ENCODE results near the gene MAST1.
"Not testable (repeated sequence)": the region's sequence is repeated elsewhere in the genome, so short reads cannot be mapped to it uniquely, and the experiment has no call there.

Gene MAST1

GRCh38 chr19:12801466-12802266 is 36.6 kb upstream of the MAST1 start, which contains the start of the genes PRDX2 and THSD8:
TSS of gene PRDX2 (minus strand) at chr19:12801800. CDS start at chr19:12801261, 539 bp downstream.
TSS of gene THSD8 (plus strand) at chr19:12802069. CDS start at chr19:12802072, 3 bp downstream.
- no peak for DNase-seq (ENCODE audit: low read depth)

GRCh38 chr19:12802267-12803106 is 35.8 kb upstream of the MAST1 start:
- no peak for DNase-seq (ENCODE audit: low read depth)
- no peak for TF ChIP-seq CTCF (IDR thresholded peaks at IDR 0.05; ENCODE audit: control insufficient read depth, insufficient read depth, low read depth, low read length, missing control alignments)
- H3K4me3 ChIP-seq (ENCODE audit: control insufficient read depth, low read depth, low read length): peak overlapping the region; percentile 86

More at GRCh38 chr19:12801466-12802266, 36.6 kb upstream of the MAST1 start, which contains the start of the genes PRDX2 and THSD8:
- peak; percentile 4 for TF ChIP-seq CTCF (IDR thresholded peaks at IDR 0.05; ENCODE audit: control insufficient read depth, insufficient read depth, low read depth, low read length, missing control alignments)
- peak within 1 kb of the TSS; percentile 86 for H3K4me3 ChIP-seq (ENCODE audit: control insufficient read depth, low read depth, low read length)

- TF ChIP-seq CTCF (IDR thresholded peaks at IDR 0.05; ENCODE audit: control insufficient read depth, insufficient read depth, low read depth, low read length, missing control alignments): no peak
- DNase-seq (ENCODE audit: low read depth): no peak
- no peak overlapping the region for H3K4me3 ChIP-seq (ENCODE audit: control insufficient read depth, low read depth, low read length)
Observed at GRCh38 chr19:12804051-12804450, 34.3 kb upstream of the MAST1 start.

- TF ChIP-seq CTCF (IDR thresholded peaks at IDR 0.05; ENCODE audit: control insufficient read depth, insufficient read depth, low read depth, low read length, missing control alignments): no peak
- H3K4me3 ChIP-seq (ENCODE audit: control insufficient read depth, low read depth, low read length): peak within 1 kb of the TSS; percentile 95
- peak; percentile 49 for DNase-seq (ENCODE audit: low read depth)
Observed at GRCh38 chr19:12806242-12807081, 31.9 kb upstream of the MAST1 start, which contains the start of gene RNASEH2A. TSS of gene RNASEH2A (plus strand) at chr19:12806584. CDS start at chr19:12806674, 90 bp downstream.

GRCh38 chr19:12815088-12815487 is 23.2 kb upstream of the MAST1 start:
- no peak for DNase-seq (ENCODE audit: low read depth)
- TF ChIP-seq CTCF (IDR thresholded peaks at IDR 0.05; ENCODE audit: control insufficient read depth, insufficient read depth, low read depth, low read length, missing control alignments): no peak
- H3K4me3 ChIP-seq (ENCODE audit: control insufficient read depth, low read depth, low read length): no peak overlapping the region

- not testable (repeated sequence) for DNase-seq (ENCODE audit: low read depth); H3K4me3 ChIP-seq (ENCODE audit: control insufficient read depth, low read depth, low read length)
Observed at GRCh38 chr19:12817188-12817587, 21.1 kb upstream of the MAST1 start.

GRCh38 chr19:12817810-12818209 is 20.5 kb upstream of the MAST1 start:
- not testable (repeated sequence) for H3K4me3 ChIP-seq (ENCODE audit: control insufficient read depth, low read depth, low read length); DNase-seq (ENCODE audit: low read depth)
